K562 (cell line): ENCODE measurements around the gene KIAA0319L. TPM values are rescaled to one million over a fixed set of nuclear protein-coding genes. Genes with fewer than 3 reads are reported as not detected.

Experiments
- ATAC-seq: fragments of 200-7000 bp; cut with Tn5 transposase; 3 replicates; pipeline ENCODE4 v1.9.1; 2020; ENCODE audit warnings: moderate library complexity
- BruUV-seq: library from RNA; stranded (reverse); fragments of 400-500 nt; replicated peaks from 2 replicates; lab custom pipeline; 2021; lab: Mats Ljungman, UMichigan
- CTCF ChIA-PET: fragments of 300-600 bp; formaldehyde crosslinking; extraction: SDS; loops from one replicate; lab custom pipeline; 2021; ENCODE audit warnings: low intra/inter-chr PET ratio; lab: Yijun Ruan, JAX
- POLR2A ChIA-PET: fragments of 300-600, 350-650 bp; sonication (Branson Sonifier 250); formaldehyde crosslinking; extraction: SDS; loops from one replicate; lab custom pipeline; 2021; ENCODE audit warnings: antibody characterized with exemption, inconsistent platforms; lab: Yijun Ruan, JAX
- DNase-seq, 4 experiments: peaks; one replicate each; pipeline versions ENCODE4 v3.0.0 to v3.0.0-alpha.2; 2011 to 2018; ENCODE audit warnings: low spot score in 3 of 4, mixed read lengths in 3 of 4; ENCODE audit errors: extremely low read depth in 1 of 4
- FAIRE-seq: peaks from 2 replicates; lab custom pipeline; 2011; peaks lifted over from hg19 to GRCh38; lab: Jason Lieb, UNC
- H2AFZ ChIP-seq: 2 replicates; pipeline ENCODE4 v1.6.0; 2011; ENCODE audit warnings: low read depth, low read length, control low read depth, inconsistent platforms
- H3K27ac ChIP-seq: fragments of 200-600 bp; 3 replicates; pipeline ENCODE4 v1.8.0; 2011; ENCODE audit warnings: low read depth, mild to moderate bottlenecking, control low read depth, inconsistent platforms, low read length, moderate library complexity, mixed read lengths; ENCODE audit errors: extremely low read depth
- H3K27me3 ChIP-seq, 2 experiments: fragments of 300-600 bp in 1 of 2; 2 replicates in 1 of 2; 3 replicates in 1 of 2; pipeline versions ENCODE4 v1.6.0 to v1.8.0; 2011; ENCODE audit warnings: inconsistent platforms in 2 of 2, low read length in 2 of 2, mild to moderate bottlenecking in 1 of 2, mixed read lengths in 1 of 2, moderate library complexity in 1 of 2; ENCODE audit not compliant: control insufficient read depth in 2 of 2, insufficient read depth in 2 of 2
- H3K36me3 ChIP-seq: fragments of 300-600 bp; 3 replicates; pipeline ENCODE4 v1.8.0; 2011; ENCODE audit warnings: mild to moderate bottlenecking, low read length, inconsistent platforms; ENCODE audit not compliant: control insufficient read depth, insufficient read depth
- H3K4me1 ChIP-seq, 2 experiments: fragments of 200-600 bp in 1 of 2; replicated peaks in 1 of 2; 2 replicates in 1 of 2; 3 replicates in 1 of 2; pipeline versions ENCODE4 v1.5.1 to v1.8.0; 2011; ENCODE audit warnings: inconsistent platforms in 2 of 2, low read length in 2 of 2, mild to moderate bottlenecking in 1 of 2, mixed read lengths in 1 of 2, moderate library complexity in 1 of 2; ENCODE audit not compliant: control insufficient read depth in 2 of 2, insufficient read depth in 2 of 2
- H3K4me2 ChIP-seq: 2 replicates; pipeline ENCODE4 v1.6.1; 2011; ENCODE audit warnings: low read length, control low read depth, inconsistent platforms, mixed read lengths; ENCODE audit not compliant: insufficient read depth
- H3K4me3 ChIP-seq: fragments of 200-600 bp; sonication (generic), shearing (Covaris generic); 2 replicates; pipeline ENCODE4 v1.5.1; 2016; ENCODE audit warnings: control low read depth, inconsistent platforms
- H3K79me2 ChIP-seq: fragments of 200-600 bp; 3 replicates; pipeline ENCODE4 v1.8.0; 2011; ENCODE audit warnings: low read length, inconsistent platforms; ENCODE audit not compliant: control insufficient read depth, insufficient read depth
- H3K9ac ChIP-seq, 2 experiments: 2 replicates each; pipeline versions ENCODE4 v1.6.0 to v1.6.1; 2011; ENCODE audit warnings: low read depth in 2 of 2, low read length in 2 of 2, control low read depth in 1 of 2, inconsistent platforms in 1 of 2, mild to moderate bottlenecking in 1 of 2, mixed read lengths in 1 of 2; ENCODE audit not compliant: insufficient read depth in 1 of 2
- H3K9me1 ChIP-seq: one replicate; pipeline ENCODE4 v1.6.0; 2011; ENCODE audit warnings: inconsistent platforms, mild to moderate bottlenecking, low read length, moderate library complexity; ENCODE audit not compliant: control insufficient read depth, insufficient read depth
- H3K9me3 ChIP-seq: replicated peaks from 2 replicates; pipeline ENCODE4 v1.5.1; 2011; ENCODE audit warnings: low read depth, low read length, inconsistent platforms; ENCODE audit not compliant: control insufficient read depth, insufficient read depth
- H4K20me1 ChIP-seq: replicated peaks from 2 replicates; pipeline ENCODE4 v1.6.1; 2011; ENCODE audit warnings: low read length, inconsistent platforms, mixed read lengths; ENCODE audit not compliant: control insufficient read depth, insufficient read depth
- ARID1B ChIP-seq: fragments of 450-650 bp; IDR thresholded peaks from 2 replicates; pipeline ENCODE4 v1.6.1; 2016; ENCODE audit warnings: antibody characterized with exemption, mild to moderate bottlenecking, inconsistent platforms
- BHLHE40 ChIP-seq: IDR thresholded peaks from 2 replicates; pipeline ENCODE4 v1.6.1; 2011; ENCODE audit warnings: low read length, improper control_type of control experiment
- EWSR1 ChIP-seq: fragments of 450-650 bp; IDR thresholded peaks from 2 replicates; pipeline ENCODE4 v1.6.1; 2018; ENCODE audit warnings: borderline replicate concordance, mild to moderate bottlenecking, low read depth, moderate library complexity; ENCODE audit not compliant: partially characterized antibody
- GTF2A2 ChIP-seq: IDR thresholded peaks from 2 replicates; pipeline ENCODE4 v1.6.1; 2016; ENCODE audit warnings: mild to moderate bottlenecking, missing genetic modification characterization, missing compliant biosample characterization
- MECOM ChIP-seq: fragments of 250-450 bp; sonication (Bioruptor Pico); IDR thresholded peaks from 2 replicates; pipeline ENCODE4 v1.8.0; 2022; ENCODE audit warnings: inconsistent platforms
- MEIS2 ChIP-seq: fragments of 450-650 bp; IDR thresholded peaks from 2 replicates; pipeline ENCODE4 v1.6.1; 2014; ENCODE audit warnings: mild to moderate bottlenecking; ENCODE audit not compliant: partially characterized antibody
- POLR2G ChIP-seq: fragments of 200-400 bp; formaldehyde crosslinking; IDR thresholded peaks from 2 replicates; pipeline ENCODE4 v1.6.1; 2017; ENCODE audit warnings: low read depth, mild to moderate bottlenecking, antibody characterized with exemption, low read length, moderate library complexity
- SAP30 ChIP-seq: fragments of 200-600 bp; sonication (generic); IDR thresholded peaks from 2 replicates; pipeline ENCODE4 v1.6.1; 2012; ENCODE audit warnings: borderline replicate concordance, low read depth, mild to moderate bottlenecking, moderate library complexity, low read length, control low read depth, inconsistent platforms; ENCODE audit not compliant: insufficient read depth, poor library complexity, severe bottlenecking
- STAG1 ChIP-seq: sonication (generic); formaldehyde crosslinking; IDR thresholded peaks from 2 replicates; pipeline ENCODE4 v1.5.0; 2020; ENCODE audit warnings: missing genetic modification reagents, borderline replicate concordance
- TEAD1 ChIP-seq, 2 experiments: fragments of 450-650 bp in 1 of 2; sonication (generic) in 1 of 2; formaldehyde crosslinking; IDR thresholded peaks; 2 replicates each; pipeline versions ENCODE4 v1.4.0 to v1.8.0; 2020 to 2022; ENCODE audit warnings: mild to moderate bottlenecking in 2 of 2, missing genetic modification reagents in 1 of 2
- ZBTB7A ChIP-seq: IDR thresholded peaks from 2 replicates; pipeline ENCODE4 v1.6.1; 2011; ENCODE audit warnings: low read depth, mild to moderate bottlenecking, low read length, moderate library complexity, borderline replicate concordance; ENCODE audit not compliant: control insufficient read depth
- WGBS: fragments of 100-300 bp; shearing (Covaris generic); methylation state at CpG from one replicate; pipeline ENCODE4 v1.1.6; 2016; ENCODE audit warnings: low coverage, mixed read lengths; ENCODE audit not compliant: insufficient coverage; ENCODE audit errors: missing lambda C conversion rate; 5-methylcytosine and 5-hydroxymethylcytosine counted together
- in situ Hi-C: fragments of 300-500 bp; cut with MboI; formaldehyde crosslinking; loops from 4 replicates; pipeline ENCODE4 v1.15.0; 2018; ENCODE audit warnings: inconsistent platforms, mixed read lengths
- intact Hi-C: fragments of 100-400 bp; cut with micrococcal nuclease; formaldehyde crosslinking; loops from 2 replicates; pipeline ENCODE4 v1.14.2; 2022
- polyA plus RNA-seq, 8 experiments: library from polyadenylated mRNA; depleted of rRNA in 4 of 8; stranded (reverse) in 5 of 8; unstranded in 3 of 8; fragments of >200 nt; fragmentation: Nextera tagmentation in 2 of 8; fragmentation: Illumina TruSeq in 1 of 8; extraction: Ambion mirVana in 2 of 8; extraction: Trizol in 1 of 8; gene quantifications; 2 replicates each; pipeline versions ENCODE4 v1.2.1 to v1.2.3, GENCODE V29; 2011 to 2014; ENCODE audit warnings: inconsistent platforms in 1 of 8, missing spikeins in 1 of 8
- total RNA-seq, 7 experiments: library from RNA; depleted of rRNA in 6 of 7; stranded (reverse); fragments of >200 nt in 6 of 7; fragmentation: Illumina TruSeq in 2 of 7; extraction: Trizol in 2 of 7; gene quantifications; 2 replicates each; pipeline versions ENCODE4 v1.2.1 to v1.2.3, GENCODE V29; 2011 to 2021; ENCODE audit warnings: low replicate concordance in 1 of 7
- TF ChIP-seq, protein P1 (sequence below): fragments of 250-450 bp; sonication (Bioruptor Pico); IDR thresholded peaks from 2 replicates; pipeline ENCODE4 v1.4.0; 2020; ENCODE audit warnings: mild to moderate bottlenecking, moderate library complexity
- TF ChIP-seq, protein P2 (sequence below): sonication (generic); formaldehyde crosslinking; IDR thresholded peaks from 2 replicates; pipeline ENCODE4 v1.9.0; 2022; ENCODE audit warnings: mild to moderate bottlenecking, missing genetic modification reagents

KIAA0319L gene
- total and polyA plus RNA-seq, 9 of the 15 experiments (the other 6 are each of a cell fraction or from before 2014, with no cell fraction given): 2.4 to 51.7 (median 27.4) TPM

- CTCF ChIA-PET: interaction anchor here (0.6 to 3.1 kb wide), 5 partner anchors 114 to 779 kb away, joined by 3 to 17 read pairs (median 4); no protein-coding TSS in a partner anchor
- Histone ChIP-seq H2AFZ (no peak overlapping the region), H3K9me3 (no peaks in the 10 kb centered on the region), H3K36me3 (peaks cover 54% of the 10 kb centered on the region; the same call in 2 of the 3 replicates), H3K27ac (no peak overlapping the region), H3K9ac (peak overlapping the region in 1 of 2 experiments; percentile 46; a peak in 1 of 4 replicates), H3K27me3 (no peaks in the 10 kb centered on the region), H3K4me1 (peaks cover 0 to 25% of the 10 kb centered on the region in 2 experiments; a peak in 1 of 5 replicates), H3K4me3 (no peak overlapping the region), H3K79me2 (no peaks in the 10 kb centered on the region), H3K9me1 (no peaks in the 10 kb centered on the region), H3K4me2 (no peak overlapping the region), H4K20me1 (peaks cover 23% of the 10 kb centered on the region; the same call in 1 of the 2 replicates)
- in situ Hi-C loops (loop anchor here (5.0 to 10.0 kb wide), 4 partner anchors 118 to 360 kb away; no protein-coding TSS in a partner anchor), intact Hi-C loops (loop anchor here (1.0 to 5.0 kb wide), 2 partner anchors 114 to 363 kb away; no protein-coding TSS in a partner anchor)
- FAIRE-seq: no peak
- ATAC-seq: no peak
- POLR2A ChIA-PET: interaction anchor here (0.6 to 1.6 kb wide), 9 partner anchors 13 to 633 kb away, joined by 3 to 13 read pairs (median 4); no protein-coding TSS in a partner anchor
- DNase-seq: no peak
- WGBS: 84% methylated on average over 26 of the region's 28 CpGs
- BruUV-seq: no TSS peak
- TF ChIP-seq BHLHE40 (no peak), MEIS2 (no peak), STAG1 (CRISPR knock-in tag) (no peak), TEAD1 (CRISPR knock-in tag; IDR thresholded peaks at IDR 0.05) (0 out of 4 replicates have a peak, but pooled peaks of 1 of the 2 experiments have one; percentile 48), EWSR1 (no peak), POLR2G (peak; percentile 43; the same call in 1 of the 2 replicates), SAP30 (no peak), ARID1B (no peak), MECOM (CRISPR knock-in tag) (no peak), ZBTB7A (no peak), GTF2A2 (tag) (no peak)
- TF ChIP-seq, protein P1, sequence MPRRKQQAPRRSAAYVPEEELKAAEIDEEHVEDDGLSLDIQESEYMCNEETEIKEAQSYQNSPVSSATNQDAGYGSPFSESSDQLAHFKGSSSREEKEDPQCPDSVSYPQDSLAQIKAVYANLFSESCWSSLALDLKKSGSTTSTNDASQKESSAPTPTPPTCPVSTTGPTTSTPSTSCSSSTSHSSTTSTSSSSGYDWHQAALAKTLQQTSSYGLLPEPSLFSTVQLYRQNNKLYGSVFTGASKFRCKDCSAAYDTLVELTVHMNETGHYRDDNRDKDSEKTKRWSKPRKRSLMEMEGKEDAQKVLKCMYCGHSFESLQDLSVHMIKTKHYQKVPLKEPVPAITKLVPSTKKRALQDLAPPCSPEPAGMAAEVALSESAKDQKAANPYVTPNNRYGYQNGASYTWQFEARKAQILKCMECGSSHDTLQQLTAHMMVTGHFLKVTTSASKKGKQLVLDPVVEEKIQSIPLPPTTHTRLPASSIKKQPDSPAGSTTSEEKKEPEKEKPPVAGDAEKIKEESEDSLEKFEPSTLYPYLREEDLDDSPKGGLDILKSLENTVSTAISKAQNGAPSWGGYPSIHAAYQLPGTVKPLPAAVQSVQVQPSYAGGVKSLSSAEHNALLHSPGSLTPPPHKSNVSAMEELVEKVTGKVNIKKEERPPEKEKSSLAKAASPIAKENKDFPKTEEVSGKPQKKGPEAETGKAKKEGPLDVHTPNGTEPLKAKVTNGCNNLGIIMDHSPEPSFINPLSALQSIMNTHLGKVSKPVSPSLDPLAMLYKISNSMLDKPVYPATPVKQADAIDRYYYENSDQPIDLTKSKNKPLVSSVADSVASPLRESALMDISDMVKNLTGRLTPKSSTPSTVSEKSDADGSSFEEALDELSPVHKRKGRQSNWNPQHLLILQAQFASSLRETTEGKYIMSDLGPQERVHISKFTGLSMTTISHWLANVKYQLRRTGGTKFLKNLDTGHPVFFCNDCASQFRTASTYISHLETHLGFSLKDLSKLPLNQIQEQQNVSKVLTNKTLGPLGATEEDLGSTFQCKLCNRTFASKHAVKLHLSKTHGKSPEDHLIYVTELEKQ: no peak
- TF ChIP-seq, protein P2, sequence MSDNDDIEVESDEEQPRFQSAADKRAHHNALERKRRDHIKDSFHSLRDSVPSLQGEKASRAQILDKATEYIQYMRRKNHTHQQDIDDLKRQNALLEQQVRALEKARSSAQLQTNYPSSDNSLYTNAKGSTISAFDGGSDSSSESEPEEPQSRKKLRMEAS (CRISPR knock-in tag): peak; percentile 24
Measured at GRCh38 chr1:35564884-35565741, 7.9 kb upstream of the KIAA0319L start.
